ENCODE measurements around the gene TAF11L13.

Gene TAF11L13

DNA sequence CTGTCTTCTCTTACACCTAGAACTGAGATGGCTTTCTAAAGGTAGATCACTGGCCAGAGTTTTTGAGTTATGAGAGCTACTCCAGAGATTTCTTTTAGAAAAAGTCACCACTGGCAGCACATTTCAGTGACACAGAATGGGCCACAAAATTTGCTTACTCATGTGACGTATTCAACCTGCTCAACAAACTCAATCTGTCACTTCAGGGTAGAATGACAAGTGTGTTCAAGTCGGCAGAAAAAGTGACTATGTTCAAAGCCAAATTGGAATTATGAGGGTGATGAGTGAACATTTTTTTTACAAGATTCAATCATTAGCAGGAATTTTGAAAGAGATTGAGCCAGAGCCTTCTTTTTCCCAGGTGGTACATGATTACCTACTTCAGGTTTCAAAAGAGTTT lies 48.8 kb downstream of the TAF11L13 start:
- no peak for DNase-seq
